ENCODE measurements around the gene KLHL29.

KLHL29 gene

GRCh38 chr2:23571527-23572282 lies 186.7 kb downstream of the KLHL29 start:
- no peak for DNase-seq (ENCODE audit: low spot score)

DNA sequence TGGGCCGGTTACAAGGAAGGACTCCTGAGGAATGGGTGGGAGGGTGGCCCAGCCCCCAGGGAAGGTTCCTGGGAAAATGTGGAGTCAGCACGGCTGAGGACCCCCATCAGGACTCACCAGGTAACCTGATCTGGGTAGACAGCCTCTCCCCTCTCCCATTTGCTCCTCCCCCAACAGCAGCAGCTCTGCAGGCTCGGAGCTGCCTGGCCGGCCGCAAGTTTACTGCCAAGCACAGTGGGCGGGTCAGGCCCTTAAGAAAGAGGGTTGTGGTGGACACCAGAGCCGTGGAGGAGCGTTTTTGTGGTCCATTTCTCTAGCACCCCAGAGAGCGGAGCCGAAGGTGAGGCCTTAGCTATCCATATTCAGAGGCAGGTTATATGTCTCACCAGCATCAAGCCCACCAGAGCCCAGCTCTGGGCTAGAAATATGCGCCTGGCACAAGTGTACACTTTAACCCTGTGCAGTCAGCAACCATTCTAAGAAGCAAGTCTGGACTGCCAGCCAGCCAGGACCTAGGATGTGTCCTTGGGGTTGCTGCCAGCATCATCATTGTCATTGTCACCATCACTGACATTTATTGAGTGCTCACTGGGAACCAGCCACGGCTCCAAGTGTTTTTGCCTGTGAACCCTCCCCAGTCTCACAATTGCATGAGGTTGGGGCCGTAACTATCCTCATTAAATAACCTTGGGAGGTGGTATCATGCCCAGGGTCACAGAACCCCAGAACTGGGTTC lies 190.1 kb downstream of the KLHL29 start:
- DNase-seq (ENCODE audit: low spot score) = no peak

- peak; percentile 50 for DNase-seq (ENCODE audit: low spot score)
Measured at GRCh38 chr2:23578964-23579671, 194.1 kb downstream of the KLHL29 start.

GRCh38 chr2:23579674-23580073 lies 194.7 kb downstream of the KLHL29 start:
- no peak for DNase-seq (ENCODE audit: low spot score)

DNA sequence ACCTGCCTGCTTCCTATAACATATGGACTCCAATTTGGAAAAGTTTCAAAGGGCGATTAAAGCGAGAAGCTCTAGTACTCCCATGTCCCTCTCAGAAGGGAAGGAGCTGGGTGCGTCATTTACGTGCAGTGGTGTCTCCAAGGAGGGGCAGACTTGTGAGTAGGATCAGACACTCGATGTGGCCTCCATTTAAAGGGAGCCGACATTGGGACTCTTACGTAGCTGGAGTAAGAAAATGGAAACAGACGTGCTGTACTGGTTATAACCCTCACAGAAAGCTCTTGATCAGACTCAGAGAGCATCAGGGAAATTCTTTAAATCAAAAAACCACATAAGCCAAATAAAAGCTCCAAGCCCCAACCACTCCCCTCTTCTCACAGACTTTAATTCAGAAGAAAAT lies 198.5 kb downstream of the KLHL29 start:
- no peak for DNase-seq (ENCODE audit: low spot score)

DNA sequence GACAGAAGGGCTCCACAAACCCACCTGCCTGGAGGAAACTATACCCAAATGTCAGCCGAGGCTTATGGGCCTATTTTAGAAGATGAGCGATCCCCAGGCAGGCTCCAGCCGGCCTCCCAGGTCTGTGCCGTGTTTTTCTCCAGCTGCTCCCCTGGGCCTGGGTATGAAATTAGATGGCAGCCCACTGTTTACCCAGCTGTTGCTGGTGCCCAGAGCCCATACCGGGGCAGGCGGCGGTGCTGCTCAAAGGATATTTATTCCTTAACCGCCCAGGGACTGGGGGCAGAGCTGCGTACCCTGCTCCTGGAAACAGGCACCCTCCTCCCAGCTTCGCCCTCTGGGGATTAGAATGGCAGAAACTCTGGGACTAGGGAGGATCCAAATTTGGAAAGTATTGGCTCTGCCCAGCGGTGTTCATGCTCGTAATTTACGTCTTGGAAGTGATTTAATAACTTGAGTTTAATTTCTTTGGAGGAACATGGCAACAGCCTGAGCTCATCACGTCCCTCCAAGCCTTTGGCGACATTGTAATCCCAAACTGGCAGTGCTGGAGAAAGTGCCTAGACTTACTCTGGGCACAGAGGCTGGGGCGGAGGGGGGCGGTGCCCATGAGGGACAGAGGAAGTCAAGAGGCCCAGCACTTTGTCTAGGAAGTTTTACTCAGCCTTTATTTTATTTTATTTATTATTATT lies 199.2 kb downstream of the KLHL29 start:
- no peak for DNase-seq (ENCODE audit: low spot score)

GRCh38 chr2:23585273-23586170 lies 200.5 kb downstream of the KLHL29 start:
- no peak for DNase-seq (ENCODE audit: low spot score)

DNA sequence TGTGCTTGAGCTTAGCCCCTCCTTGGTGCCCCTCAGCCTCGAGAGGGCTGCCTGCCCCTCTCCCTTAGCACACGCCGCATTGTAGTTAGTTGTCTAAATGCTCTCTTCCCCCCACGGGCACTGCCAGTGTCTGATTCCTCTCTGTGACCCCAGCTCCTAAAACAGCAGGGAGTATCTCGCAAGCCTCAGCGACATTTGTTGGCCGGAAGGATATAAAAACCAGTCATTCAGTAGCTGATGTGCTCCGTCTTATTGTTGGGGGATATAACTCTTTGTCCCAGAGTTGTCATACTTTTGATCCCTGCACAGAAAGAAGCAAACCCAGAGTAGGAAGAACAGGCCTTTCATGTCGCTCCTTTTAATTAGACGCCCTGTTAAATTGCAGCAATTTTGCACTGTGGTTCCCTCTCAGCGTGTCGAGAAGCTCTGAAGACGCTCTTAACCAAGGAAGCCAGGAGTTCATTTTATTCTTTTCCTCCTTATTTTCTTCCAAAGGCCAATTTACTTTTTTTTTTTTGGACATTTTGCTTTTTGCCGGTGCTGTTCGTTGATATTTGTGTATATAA lies 201.8 kb downstream of the KLHL29 start:
- no peak for DNase-seq (ENCODE audit: low spot score)

DNA sequence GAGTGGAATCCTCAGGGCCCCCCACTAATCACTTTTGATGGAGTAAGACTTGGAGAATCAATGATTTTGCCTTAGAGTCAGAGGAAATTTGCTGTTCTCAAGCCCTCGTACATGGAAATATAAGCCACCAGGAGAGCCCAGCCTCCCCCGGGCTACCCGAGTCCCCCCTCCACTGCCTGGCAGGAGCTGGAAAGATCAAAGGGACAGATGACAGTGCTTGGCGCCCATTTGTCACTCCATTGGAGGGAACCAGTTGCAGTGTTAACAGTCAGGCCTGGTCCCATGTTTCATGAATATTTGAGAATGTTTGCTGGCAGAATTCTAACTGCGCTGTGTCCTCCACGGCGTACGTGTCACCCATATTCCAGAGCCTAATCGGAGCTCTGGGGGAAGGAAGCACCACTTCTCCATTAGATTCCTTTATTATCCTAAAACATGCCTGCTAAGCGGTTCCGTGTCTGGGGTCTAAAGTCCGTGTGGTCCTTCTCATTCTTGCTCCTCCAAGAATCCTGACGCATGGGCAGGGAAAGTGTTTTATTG lies 202.4 kb downstream of the KLHL29 start:
- DNase-seq (ENCODE audit: low spot score) = no peak

- no peak for DNase-seq (ENCODE audit: low spot score)
Measured at GRCh38 chr2:23588106-23588505, 203.1 kb downstream of the KLHL29 start.

GRCh38 chr2:23588508-23589201 lies 203.7 kb downstream of the KLHL29 start:
- DNase-seq (ENCODE audit: low spot score) = no peak

DNA sequence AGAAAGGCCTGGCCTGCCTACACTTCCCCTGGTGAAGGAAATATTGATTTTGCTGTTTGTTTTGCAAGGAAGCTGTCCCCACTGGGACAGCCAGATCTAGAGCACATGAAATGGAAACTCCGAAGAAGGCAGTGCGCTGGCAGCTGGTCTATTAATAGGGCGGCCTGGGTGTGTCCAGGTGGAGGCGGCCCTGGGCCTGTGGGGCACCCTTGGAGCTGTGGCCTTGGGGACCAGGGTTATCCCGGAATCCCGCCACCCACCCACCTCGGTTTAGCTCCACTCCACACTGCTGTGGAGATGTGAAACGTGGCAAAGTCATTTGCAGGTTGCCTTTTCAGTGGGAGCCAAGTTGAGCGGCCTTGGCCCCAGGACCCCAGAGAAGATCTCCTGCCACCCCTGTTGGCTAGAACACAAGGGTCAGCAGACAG lies 204.3 kb downstream of the KLHL29 start:
- DNase-seq (ENCODE audit: low spot score) = no peak

DNA sequence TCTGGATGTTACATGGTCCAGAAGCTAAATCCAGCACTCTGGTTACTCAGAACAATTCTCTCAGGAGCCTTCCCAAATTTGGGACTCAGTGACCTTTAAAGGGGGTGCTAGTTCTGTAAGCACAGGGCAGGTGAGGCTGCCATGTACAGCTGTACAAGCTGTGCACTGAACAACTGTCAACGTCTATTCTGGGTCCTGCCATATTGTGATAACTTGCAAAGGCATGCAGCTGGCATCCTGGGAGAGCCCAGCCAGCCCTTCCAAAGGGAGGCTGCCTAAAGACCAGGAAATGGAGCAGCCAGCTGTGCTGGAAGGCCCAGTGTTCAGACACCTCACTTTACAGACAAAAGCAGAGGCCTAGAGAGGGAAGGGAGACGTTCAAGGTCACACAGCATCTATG lies 204.8 kb downstream of the KLHL29 start:
- DNase-seq (ENCODE audit: low spot score) = no peak

DNA sequence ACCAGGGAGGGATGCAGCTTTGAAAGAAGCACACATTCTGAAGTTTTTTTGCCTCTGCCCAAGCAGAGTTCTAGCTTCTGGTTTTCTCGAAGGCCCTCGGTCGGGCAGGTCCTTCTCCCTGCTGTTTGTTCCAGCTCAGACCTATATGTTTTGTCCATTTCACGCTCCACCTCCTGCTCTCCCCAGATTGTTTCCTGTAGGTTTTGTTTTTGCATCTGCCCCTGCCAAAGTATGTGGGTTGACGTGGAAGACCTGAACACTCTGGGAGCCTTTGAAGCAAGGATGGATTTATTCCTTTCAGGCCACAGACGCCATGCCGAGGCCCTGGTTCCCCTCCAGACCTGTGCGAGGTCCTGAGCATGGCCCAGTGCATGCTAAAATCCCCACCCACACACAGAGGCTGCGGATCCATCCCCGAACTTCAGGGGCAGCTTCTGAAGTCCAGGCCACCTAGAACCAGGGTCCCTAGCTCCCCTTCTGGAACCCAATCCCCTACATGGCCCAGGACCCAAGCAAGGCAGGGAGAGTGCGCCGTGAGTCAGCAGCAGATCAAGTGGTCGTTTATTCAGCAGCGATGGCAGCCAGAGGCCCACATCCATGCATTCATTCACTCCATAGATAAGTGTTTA lies 205.4 kb downstream of the KLHL29 start:
- no peak for DNase-seq (ENCODE audit: low spot score)

DNA sequence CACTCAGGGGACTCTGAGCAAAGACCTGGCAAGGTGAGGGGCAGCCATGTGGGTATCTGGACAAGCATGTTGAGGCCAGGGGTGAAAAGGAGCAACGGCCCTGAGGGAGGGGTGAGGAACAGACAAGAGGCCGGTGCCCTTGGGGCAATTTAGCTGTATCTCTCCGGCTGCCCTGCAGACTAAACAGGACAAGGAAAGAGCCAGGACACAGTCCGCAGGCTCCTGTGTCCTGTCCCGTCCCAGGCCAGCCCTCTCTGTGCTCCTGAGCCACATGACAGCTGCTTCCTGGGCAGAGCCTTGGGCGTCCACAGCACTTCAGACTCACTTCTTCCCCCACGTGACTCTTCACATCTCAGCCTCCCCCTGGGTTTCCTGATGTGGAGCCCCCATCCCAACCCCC lies 206.1 kb downstream of the KLHL29 start:
- DNase-seq (ENCODE audit: low spot score) = no peak

- no peak for DNase-seq (ENCODE audit: low spot score)
Measured at GRCh38 chr2:23592061-23592685, 207.2 kb downstream of the KLHL29 start.

DNA sequence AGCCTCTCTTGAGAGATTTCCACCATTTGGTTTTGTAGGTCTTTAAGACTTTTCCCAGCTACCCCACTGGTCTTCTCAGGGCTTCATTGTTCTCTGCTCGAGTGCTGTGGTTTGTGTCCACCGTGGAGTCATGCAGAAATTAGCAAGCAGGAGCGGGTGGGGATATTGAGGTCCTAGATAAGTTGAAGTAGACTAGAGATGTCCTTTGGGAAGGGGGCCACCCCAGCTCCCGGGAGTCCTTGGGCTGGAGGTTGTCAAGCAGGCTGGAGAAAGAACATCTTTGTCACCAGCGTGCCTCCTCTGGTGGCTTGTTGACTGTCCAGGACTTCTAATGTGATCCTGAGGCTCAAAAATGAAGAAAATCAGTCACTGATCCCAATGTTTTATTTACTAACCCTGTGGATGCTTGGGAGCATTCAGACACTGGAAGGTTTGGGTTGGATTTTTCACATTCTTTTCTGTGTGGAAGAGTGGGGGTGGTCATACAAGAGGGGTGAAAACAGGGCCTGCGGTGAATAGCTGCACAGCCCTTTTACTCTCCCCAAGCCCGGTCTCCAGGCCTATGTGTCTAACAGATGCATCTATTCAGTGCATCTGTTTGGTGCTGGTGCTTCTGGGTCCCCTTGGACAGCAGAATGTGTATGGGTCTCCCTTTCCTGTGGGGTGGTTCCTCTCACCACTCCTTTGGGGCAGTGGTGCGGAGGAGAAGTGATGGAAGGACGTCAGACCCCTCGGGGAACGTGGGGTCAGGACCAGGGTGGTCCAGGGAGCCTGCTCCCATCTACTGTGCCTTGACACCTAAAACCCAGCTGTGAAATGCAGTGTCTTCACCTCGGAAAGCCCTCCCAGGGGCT lies 208.1 kb downstream of the KLHL29 start:
- DNase-seq (ENCODE audit: low spot score) = no peak

Measured in Ammon's horn (tissue), 1 donor.